ENCODE results near the gene ZFP3. TPM values are rescaled to one million over a fixed set of nuclear protein-coding genes. Genes with fewer than 3 reads are reported as not detected.

The ZFP3 gene
- total and polyA plus RNA-seq, 2 of the 4 experiments (the other 2 are of a cell fraction): 0.54 to 0.75 TPM

DNA sequence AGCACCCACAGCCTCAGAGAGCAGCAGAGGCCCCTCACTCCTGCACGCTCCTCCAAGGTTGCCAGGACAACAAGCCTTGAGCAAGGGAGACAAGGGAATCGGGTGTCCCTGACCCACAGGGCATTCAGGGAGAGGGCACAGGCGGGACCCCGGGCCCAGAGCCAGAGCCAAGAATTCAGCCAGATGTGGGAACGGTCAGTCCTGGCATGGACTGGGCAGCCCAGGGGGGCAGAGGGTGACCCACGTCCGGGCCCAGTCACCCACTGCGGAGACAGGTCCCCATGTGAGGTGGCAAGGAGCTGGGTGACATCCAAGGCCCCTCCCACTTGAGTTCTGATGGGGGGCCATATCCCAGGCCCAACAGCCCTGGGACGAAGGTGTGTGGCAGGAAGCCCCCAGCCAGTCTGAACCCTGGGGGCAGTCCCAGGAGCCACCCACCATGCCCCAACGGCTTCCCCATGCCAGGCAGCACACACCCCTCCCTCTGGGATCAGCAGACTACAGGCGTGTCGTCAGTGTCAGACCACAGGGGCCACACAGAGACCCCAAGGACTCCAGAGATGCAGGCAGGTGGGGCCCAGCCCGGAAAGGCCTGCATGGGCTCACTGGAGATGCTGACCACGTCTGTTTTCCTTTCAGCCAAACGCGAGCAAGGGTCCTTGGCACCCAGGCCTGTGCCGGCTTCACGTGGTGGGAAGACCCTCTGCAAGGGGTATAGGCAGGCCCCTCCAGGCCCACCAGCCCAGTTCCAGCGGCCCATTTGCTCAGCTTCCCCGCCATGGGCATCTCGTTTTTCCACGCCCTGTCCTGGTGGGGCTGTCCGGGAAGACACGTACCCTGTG, 60.6 kb downstream of the ZFP3 start:
- Histone ChIP-seq H3K9me3 (ENCODE audit: control insufficient read depth, insufficient read depth, low read length) (no peaks in the 10 kb centered on the region), H4K91ac (ENCODE audit: insufficient read depth, low read depth, low read length) (no peak overlapping the region), H3K23ac (ENCODE audit: low read depth, low read length) (no peak overlapping the region), H4K20me1 (ENCODE audit: insufficient read depth, low read length) (no peaks in the 10 kb centered on the region), H3K4ac (ENCODE audit: low read depth, low read length) (no peak overlapping the region), H3K9me1 (ENCODE audit: insufficient read depth, low read length) (no peaks in the 10 kb centered on the region), H3K56ac (ENCODE audit: extremely low read depth, insufficient read depth, low read length) (no peak overlapping the region), H3K14ac (replicated peaks; ENCODE audit: low read depth, low read length) (no peak overlapping the region), H3K27ac (ENCODE audit: insufficient read depth, low read length) (no peak overlapping the region), H2BK15ac (ENCODE audit: low read depth, low read length) (no peak overlapping the region), H2BK20ac (ENCODE audit: low read depth, low read length) (no peak overlapping the region), H2BK120ac (ENCODE audit: low read depth, low read length) (no peak overlapping the region), H4K8ac (ENCODE audit: low read depth in 2 of 2, low read length in 2 of 2) (no peak overlapping the region), H3K4me1 (ENCODE audit: control insufficient read depth, insufficient read depth, low read length) (no peaks in the 10 kb centered on the region), H2AK9ac (replicated peaks; ENCODE audit: low read depth, low read length, poor library complexity) (no peak overlapping the region), H3K18ac (ENCODE audit: low read depth, low read length) (no peak overlapping the region), H3K36me3 (ENCODE audit: control insufficient read depth, insufficient read depth, low read length) (no peaks in the 10 kb centered on the region), H2AK5ac (ENCODE audit: low read depth, low read length) (no peak overlapping the region), H3K4me3 (ENCODE audit: insufficient read depth, low read depth, low read length) (no peak overlapping the region), H2AFZ (replicated peaks; ENCODE audit: low read length, poor library complexity) (no peak overlapping the region), H3K27me3 (ENCODE audit: control insufficient read depth, insufficient read depth, low read length) (peaks cover under 1% of the 10 kb centered on the region), H3K9ac (ENCODE audit: low read depth, low read length) (no peak overlapping the region), H3K4me2 (ENCODE audit: low read depth, low read length) (no peak overlapping the region), H3K79me1 (ENCODE audit: low read depth in 1 of 2, low read length in 2 of 2) (no peaks in the 10 kb centered on the region), H2BK5ac (ENCODE audit: low read depth, low read length, poor library complexity, severe bottlenecking) (no peak overlapping the region), H4K5ac (ENCODE audit: low read depth, low read length) (no peak overlapping the region)
- WGBS, 2 experiments (ENCODE audit: extremely low coverage in 2 of 2, insufficient read length in 1 of 2): 78% methylated on average over 19 of the region's 24 CpGs; no CpG with 5 or more reads in 1 of the 2 experiments
- no peak for DNase-seq
- in situ Hi-C loops (cut with MboI; ENCODE audit: low sequenced_read_pairs): no loop called here
- no peak for TF ChIP-seq SMC3 (IDR thresholded peaks at IDR 0.05; ENCODE audit: low read depth, low read length)
- TF ChIP-seq RAD21 (IDR thresholded peaks at IDR 0.05; ENCODE audit: low read length): no peak
- TF ChIP-seq, protein P1, sequence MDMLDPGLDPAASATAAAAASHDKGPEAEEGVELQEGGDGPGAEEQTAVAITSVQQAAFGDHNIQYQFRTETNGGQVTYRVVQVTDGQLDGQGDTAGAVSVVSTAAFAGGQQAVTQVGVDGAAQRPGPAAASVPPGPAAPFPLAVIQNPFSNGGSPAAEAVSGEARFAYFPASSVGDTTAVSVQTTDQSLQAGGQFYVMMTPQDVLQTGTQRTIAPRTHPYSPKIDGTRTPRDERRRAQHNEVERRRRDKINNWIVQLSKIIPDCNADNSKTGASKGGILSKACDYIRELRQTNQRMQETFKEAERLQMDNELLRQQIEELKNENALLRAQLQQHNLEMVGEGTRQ (IDR thresholded peaks at IDR 0.05; ENCODE audit: low read depth, low read length): no peak
- TF ChIP-seq POLR2A (IDR thresholded peaks at IDR 0.05; ENCODE audit: low read depth, low read length): no peak
- no peak for TF ChIP-seq MAFK (IDR thresholded peaks at IDR 0.05; ENCODE audit: low read depth, low read length)
- TF ChIP-seq ELK1 (IDR thresholded peaks at IDR 0.05; ENCODE audit: borderline replicate concordance, low read depth, low read length): no peak
- TF ChIP-seq RCOR1 (IDR thresholded peaks at IDR 0.05; ENCODE audit: insufficient replicate concordance, low read length): no peak
- TF ChIP-seq MXI1 (IDR thresholded peaks at IDR 0.05; ENCODE audit: borderline replicate concordance, low read depth, low read length): no peak
- no peak for TF ChIP-seq MAZ (IDR thresholded peaks at IDR 0.05; ENCODE audit: borderline replicate concordance, low read depth, low read length)
- TF ChIP-seq FOS (IDR thresholded peaks at IDR 0.05; ENCODE audit: low read depth, low read length): no peak
- TF ChIP-seq CEBPB (IDR thresholded peaks at IDR 0.05; ENCODE audit: low read depth, low read length): no peak
- dilution Hi-C loops (cut with HindIII; ENCODE audit: low sequenced_read_pairs, unreplicated experiment): no loop called here
- intact Hi-C loops (cut with micrococcal nuclease): no loop called here
- ChIA-PET CTCF (no interaction called here), POLR2A (ENCODE audit: unreplicated experiment) (no interaction called here)
- no peak for ATAC-seq (ENCODE audit: low read depth)
- BruUV-seq (replicated peaks): no TSS peak
